ENCODE results near the gene BFSP1. TPM values are rescaled to one million over a fixed set of nuclear protein-coding genes. Genes with fewer than 3 reads are reported as not detected.
A peak's percentile ranks its signal among the peaks of the same experiment; 100 is the strongest.

The BFSP1 gene
- total and polyA plus RNA-seq, 2 donors from 2014 or later = 1.3 to 2.1 TPM

- intact Hi-C loops (cut with DNase I) = no loop called here
- H3K27ac ChIP-seq (ENCODE audit: low read depth in 2 of 2, low read length in 2 of 2) = no peak overlapping the region
- peak overlapping the region; percentile 29 to 60 (median 43) for H3K9ac ChIP-seq (ENCODE audit: low read length in 3 of 3)
- no peaks in the 10 kb centered on the region for H3K27me3 ChIP-seq (ENCODE audit: control insufficient read depth, insufficient read depth, low read length)
- H3K4me1 ChIP-seq (ENCODE audit: control insufficient read depth in 2 of 3, insufficient read depth in 2 of 3, low read depth in 1 of 3, low read length in 3 of 3) = peaks cover 0 to 2% (median 0%) of the 10 kb centered on the region in 3 donors
- no peak for FAIRE-seq
- TF ChIP-seq CTCF (IDR thresholded peaks at IDR 0.05; ENCODE audit: borderline replicate concordance, extremely low read depth, insufficient read depth) = no peak
- DNase-seq = no peak
- no peaks in the 10 kb centered on the region for H3K36me3 ChIP-seq (ENCODE audit: control insufficient read depth in 2 of 3, insufficient read depth in 3 of 3, low read length in 3 of 3)
- no peaks in the 10 kb centered on the region for H3K9me3 ChIP-seq (ENCODE audit: control insufficient read depth in 2 of 3, insufficient read depth in 1 of 3, low read length in 3 of 3)
- H3K4me3 ChIP-seq (ENCODE audit: low read length in 3 of 3) = peak overlapping the region; percentile 52 to 64 (median 52)
Measured at GRCh38 chr20:17531665-17532025, 466 bp upstream of the BFSP1 start.

GRCh38 chr20:17530153-17530552 lies 1.0 kb downstream of the BFSP1 start:
- Histone ChIP-seq H3K9ac (ENCODE audit: low read length in 3 of 3) (no peak overlapping the region), H3K4me3 (ENCODE audit: low read length in 3 of 3) (no peak overlapping the region), H3K9me3 (ENCODE audit: control insufficient read depth in 2 of 3, insufficient read depth in 1 of 3, low read length in 3 of 3) (no peaks in the 10 kb centered on the region), H3K27me3 (ENCODE audit: control insufficient read depth, insufficient read depth, low read length) (no peaks in the 10 kb centered on the region), H3K27ac (ENCODE audit: low read depth in 2 of 2, low read length in 2 of 2) (no peak overlapping the region), H3K36me3 (ENCODE audit: control insufficient read depth in 2 of 3, insufficient read depth in 3 of 3, low read length in 3 of 3) (no peaks in the 10 kb centered on the region), H3K4me1 (ENCODE audit: control insufficient read depth in 2 of 3, insufficient read depth in 2 of 3, low read depth in 1 of 3, low read length in 3 of 3) (peaks cover 0 to 4% (median 0%) of the 10 kb centered on the region in 3 donors)
- no peak for FAIRE-seq
- no peak for TF ChIP-seq CTCF (IDR thresholded peaks at IDR 0.05; ENCODE audit: borderline replicate concordance, extremely low read depth, insufficient read depth)
- no peak for DNase-seq
- intact Hi-C loops (cut with DNase I) = no loop called here

- no peak for TF ChIP-seq CTCF (IDR thresholded peaks at IDR 0.05; ENCODE audit: borderline replicate concordance, extremely low read depth, insufficient read depth)
- no peak overlapping the region for H3K27ac ChIP-seq (ENCODE audit: low read depth in 2 of 2, low read length in 2 of 2)
- H3K9me3 ChIP-seq (ENCODE audit: control insufficient read depth in 2 of 3, insufficient read depth in 1 of 3, low read length in 3 of 3) = no peaks in the 10 kb centered on the region
- no peak for FAIRE-seq
- H3K4me3 ChIP-seq (ENCODE audit: low read length in 3 of 3) = no peak overlapping the region
- H3K27me3 ChIP-seq (ENCODE audit: control insufficient read depth, insufficient read depth, low read length) = no peaks in the 10 kb centered on the region
- H3K36me3 ChIP-seq (ENCODE audit: control insufficient read depth in 2 of 3, insufficient read depth in 3 of 3, low read length in 3 of 3) = no peaks in the 10 kb centered on the region
- peaks cover 0 to 4% (median 0%) of the 10 kb centered on the region in 3 donors for H3K4me1 ChIP-seq (ENCODE audit: control insufficient read depth in 2 of 3, insufficient read depth in 2 of 3, low read depth in 1 of 3, low read length in 3 of 3)
- DNase-seq = no peak
- no peak overlapping the region for H3K9ac ChIP-seq (ENCODE audit: low read length in 3 of 3)
- intact Hi-C loops (cut with DNase I) = no loop called here
Measured at GRCh38 chr20:17529586-17529985, 1.6 kb downstream of the BFSP1 start.

GRCh38 chr20:17525650-17526049 lies 5.5 kb downstream of the BFSP1 start:
- TF ChIP-seq CTCF (IDR thresholded peaks at IDR 0.05; ENCODE audit: borderline replicate concordance, extremely low read depth, insufficient read depth) = no peak
- no peaks in the 10 kb centered on the region for H3K9me3 ChIP-seq (ENCODE audit: control insufficient read depth in 2 of 3, insufficient read depth in 1 of 3, low read length in 3 of 3)
- H3K4me1 ChIP-seq (ENCODE audit: control insufficient read depth in 2 of 3, insufficient read depth in 2 of 3, low read depth in 1 of 3, low read length in 3 of 3) = peaks cover 0 to 2% (median 0%) of the 10 kb centered on the region in 3 donors
- H3K27ac ChIP-seq (ENCODE audit: low read depth in 2 of 2, low read length in 2 of 2) = no peak overlapping the region
- DNase-seq (peak in 3 of 5 donors; percentile 33 to 62 (median 52)), FAIRE-seq (no peak)
- intact Hi-C loops (cut with DNase I) = no loop called here
- no peak overlapping the region for H3K4me3 ChIP-seq (ENCODE audit: low read length in 3 of 3)
- no peak overlapping the region for H3K9ac ChIP-seq (ENCODE audit: low read length in 3 of 3)
- H3K36me3 ChIP-seq (ENCODE audit: control insufficient read depth in 2 of 3, insufficient read depth in 3 of 3, low read length in 3 of 3) = no peaks in the 10 kb centered on the region
- H3K27me3 ChIP-seq (ENCODE audit: control insufficient read depth, insufficient read depth, low read length) = no peaks in the 10 kb centered on the region

Measured in kidney (tissue), 14 donors.